GM18870 (cell line): ENCODE measurements around the gene ETHE1.

ENCODE experiments used
- ATAC-seq: cut with Tn5 transposase; IDR thresholded peaks from one replicate; pipeline ENCODE4 v1.9.1; 2021; ENCODE audit warnings: moderate library complexity; ENCODE audit not compliant: unreplicated experiment

The ETHE1 gene

GRCh38 chr19:43495082-43495481 lies 31.9 kb downstream of the ETHE1 start:
- no peak for ATAC-seq

- ATAC-seq = no peak
Observed at GRCh38 chr19:43490759-43491158, 36.2 kb downstream of the ETHE1 start.

- ATAC-seq = no peak
Observed at GRCh38 chr19:43489979-43490599, 36.9 kb downstream of the ETHE1 start.

- ATAC-seq = no peak
Observed at GRCh38 chr19:43489310-43489709, 37.7 kb downstream of the ETHE1 start.

- ATAC-seq = no peak
Observed at GRCh38 chr19:43488179-43488578, 38.8 kb downstream of the ETHE1 start.

- ATAC-seq = no peak
Observed at GRCh38 chr19:43486412-43486811, 40.6 kb downstream of the ETHE1 start.

GRCh38 chr19:43485951-43486350 lies 41.0 kb downstream of the ETHE1 start:
- no peak for ATAC-seq

- no peak for ATAC-seq
Observed at GRCh38 chr19:43483281-43483680, 43.7 kb downstream of the ETHE1 start.

GRCh38 chr19:43482193-43482592 lies 44.8 kb downstream of the ETHE1 start:
- no peak for ATAC-seq

GRCh38 chr19:43481701-43482100 lies 45.3 kb downstream of the ETHE1 start:
- ATAC-seq = no peak

- ATAC-seq = no peak
Observed at GRCh38 chr19:43480574-43480973, 46.4 kb downstream of the ETHE1 start.

- no peak for ATAC-seq
Observed at GRCh38 chr19:43479961-43480561, 46.9 kb downstream of the ETHE1 start.

- no peak for ATAC-seq
Observed at GRCh38 chr19:43479226-43479625, 47.8 kb downstream of the ETHE1 start.

GRCh38 chr19:43478323-43478722 lies 48.7 kb downstream of the ETHE1 start:
- ATAC-seq = no peak

GRCh38 chr19:43476606-43477005 lies 50.4 kb downstream of the ETHE1 start:
- ATAC-seq = no peak

- ATAC-seq = peak; percentile 45
Observed at GRCh38 chr19:43474986-43475705, 51.9 kb downstream of the ETHE1 start.

- ATAC-seq = no peak
Observed at GRCh38 chr19:43474487-43474886, 52.5 kb downstream of the ETHE1 start.

- no peak for ATAC-seq
Observed at GRCh38 chr19:43471091-43471490, 55.9 kb downstream of the ETHE1 start.

GRCh38 chr19:43470288-43470687 lies 56.7 kb downstream of the ETHE1 start:
- no peak for ATAC-seq

GRCh38 chr19:43469160-43469480 lies 57.9 kb downstream of the ETHE1 start:
- ATAC-seq = no peak

- ATAC-seq = no peak
Observed at GRCh38 chr19:43468354-43469159, 58.4 kb downstream of the ETHE1 start.

GRCh38 chr19:43467730-43468129 lies 59.3 kb downstream of the ETHE1 start:
- no peak for ATAC-seq
